Astrocyte of the cerebellum (primary cell): ENCODE measurements around the gene CCDC121.
A peak's percentile ranks its signal among the peaks of the same experiment; 100 is the strongest.

Experiments used
- DNase-seq: peaks from one replicate; pipeline ENCODE4 v3.0.0-alpha.2; 2011; ENCODE audit warnings: low read depth
- H3K4me3 ChIP-seq: 2 replicates; pipeline ENCODE4 v1.5.1; 2011; ENCODE audit warnings: mild to moderate bottlenecking, low read depth, low read length, moderate library complexity
- in situ Hi-C: cut with HindIII; loops from 2 replicates; pipeline ENCODE4 v1.10.0; 2017; ENCODE audit warnings: low sequenced_read_pairs
- TF ChIP-seq, protein P1 (sequence below): IDR thresholded peaks from 2 replicates; pipeline ENCODE4 v1.5.1; 2012; ENCODE audit warnings: low read length, low read depth, moderate library complexity, mild to moderate bottlenecking; ENCODE audit errors: missing control alignments

Gene CCDC121, protein sequence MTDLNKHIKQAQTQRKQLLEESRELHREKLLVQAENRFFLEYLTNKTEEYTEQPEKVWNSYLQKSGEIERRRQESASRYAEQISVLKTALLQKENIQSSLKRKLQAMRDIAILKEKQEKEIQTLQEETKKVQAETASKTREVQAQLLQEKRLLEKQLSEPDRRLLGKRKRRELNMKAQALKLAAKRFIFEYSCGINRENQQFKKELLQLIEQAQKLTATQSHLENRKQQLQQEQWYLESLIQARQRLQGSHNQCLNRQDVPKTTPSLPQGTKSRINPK

DNA sequence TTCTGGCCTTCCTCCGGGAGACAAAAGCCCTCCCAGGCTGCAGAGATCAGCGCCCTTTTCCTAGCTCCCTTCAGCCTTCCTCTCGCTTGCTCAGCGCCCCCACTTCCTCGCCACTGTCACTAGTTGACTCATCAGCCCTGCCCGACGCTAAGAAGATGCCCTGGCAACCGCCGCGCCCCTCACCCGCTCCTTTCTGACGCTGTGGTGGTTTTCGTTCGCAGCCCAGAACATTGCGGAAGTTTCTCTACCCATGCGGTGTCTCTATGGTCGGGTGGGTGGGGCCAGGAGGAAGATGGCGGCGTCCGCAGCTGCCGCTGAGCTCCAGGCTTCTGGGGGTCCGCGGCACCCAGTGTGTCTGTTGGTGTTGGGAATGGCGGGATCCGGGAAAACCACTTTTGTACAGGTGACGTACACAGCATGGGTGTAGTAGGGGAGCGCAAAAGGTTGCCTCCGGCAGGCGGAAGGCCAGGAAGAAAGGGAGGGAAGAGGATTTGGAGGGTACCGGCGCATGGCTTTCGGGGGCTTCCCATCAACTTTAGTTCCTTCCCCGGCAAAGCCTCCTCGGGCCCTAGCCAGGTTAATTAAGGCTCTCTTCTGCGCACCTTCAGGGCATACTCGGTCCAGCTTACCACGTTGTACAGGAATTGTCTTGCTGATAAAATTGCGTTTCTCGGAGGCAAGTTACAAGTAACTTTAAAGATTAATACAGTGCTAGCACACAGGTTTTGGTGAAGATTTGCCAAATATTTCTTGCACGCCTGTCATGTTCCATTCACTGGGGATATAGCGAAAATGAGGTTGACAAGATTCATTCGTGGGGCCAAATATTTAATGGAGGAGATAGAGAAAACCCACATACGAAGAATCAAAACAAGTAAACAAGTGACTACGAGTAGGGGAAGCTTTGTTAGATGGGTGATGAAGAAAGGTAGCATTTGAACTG lies at the start of gene CCDC121, which contains the start of gene GPN1:
Gene CCDC121, minus strand, starts transcription at position 246 of the 943 bp plus-strand sequence. CDS start 1,213 bp downstream, outside the sequence.
Gene GPN1, plus strand, starts transcription at position 284 of the 943 bp plus-strand sequence. Its CDS starts 9 bp downstream, at position 293.
- TF ChIP-seq, protein P1, sequence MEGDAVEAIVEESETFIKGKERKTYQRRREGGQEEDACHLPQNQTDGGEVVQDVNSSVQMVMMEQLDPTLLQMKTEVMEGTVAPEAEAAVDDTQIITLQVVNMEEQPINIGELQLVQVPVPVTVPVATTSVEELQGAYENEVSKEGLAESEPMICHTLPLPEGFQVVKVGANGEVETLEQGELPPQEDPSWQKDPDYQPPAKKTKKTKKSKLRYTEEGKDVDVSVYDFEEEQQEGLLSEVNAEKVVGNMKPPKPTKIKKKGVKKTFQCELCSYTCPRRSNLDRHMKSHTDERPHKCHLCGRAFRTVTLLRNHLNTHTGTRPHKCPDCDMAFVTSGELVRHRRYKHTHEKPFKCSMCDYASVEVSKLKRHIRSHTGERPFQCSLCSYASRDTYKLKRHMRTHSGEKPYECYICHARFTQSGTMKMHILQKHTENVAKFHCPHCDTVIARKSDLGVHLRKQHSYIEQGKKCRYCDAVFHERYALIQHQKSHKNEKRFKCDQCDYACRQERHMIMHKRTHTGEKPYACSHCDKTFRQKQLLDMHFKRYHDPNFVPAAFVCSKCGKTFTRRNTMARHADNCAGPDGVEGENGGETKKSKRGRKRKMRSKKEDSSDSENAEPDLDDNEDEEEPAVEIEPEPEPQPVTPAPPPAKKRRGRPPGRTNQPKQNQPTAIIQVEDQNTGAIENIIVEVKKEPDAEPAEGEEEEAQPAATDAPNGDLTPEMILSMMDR, result no peak
- DNase-seq, result peak; percentile 80
- H3K4me3 ChIP-seq, result peak within 1 kb of the TSS; percentile 79
- in situ Hi-C loops, result no loop called here

DNA sequence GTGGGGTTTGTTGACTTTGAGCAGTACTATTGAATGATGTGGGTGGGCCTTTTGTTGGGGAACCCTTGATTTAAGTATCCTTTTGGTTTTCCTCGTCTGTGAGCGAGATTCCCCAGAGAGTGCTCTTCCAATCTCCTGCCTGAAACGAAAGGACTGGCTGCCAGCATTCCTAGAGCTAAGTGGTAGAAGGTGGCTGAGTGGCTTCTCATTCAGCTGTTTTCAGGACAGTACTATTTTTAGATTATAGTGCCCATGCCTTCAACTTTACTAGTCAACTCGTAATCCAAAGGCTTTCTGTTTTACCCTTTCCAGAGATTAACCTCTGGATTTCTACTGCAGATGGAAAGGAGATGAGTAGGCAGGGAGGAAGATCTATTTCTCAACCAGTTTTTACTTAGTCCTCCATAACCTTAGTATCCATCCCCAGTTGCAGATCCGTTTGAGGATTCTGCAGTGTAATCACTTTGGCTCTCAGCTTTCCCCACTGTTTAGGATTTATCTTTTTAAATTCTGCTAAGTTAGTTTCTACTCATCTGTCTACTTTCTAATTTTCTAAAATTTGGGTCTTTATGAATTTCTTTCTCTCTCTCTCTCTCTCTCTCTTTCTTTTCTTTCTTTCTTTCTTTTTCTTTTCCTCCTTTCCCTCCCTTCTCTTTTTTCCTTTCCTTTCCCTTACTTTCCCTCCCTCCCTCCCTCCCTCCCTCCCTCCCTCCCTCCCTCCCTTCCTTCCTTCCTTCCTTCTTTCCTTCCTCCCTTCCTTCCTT lies 44.1 kb upstream of the CCDC121 start:
- in situ Hi-C loops, result no loop called here
- DNase-seq, result no peak
- no peak overlapping the region for H3K4me3 ChIP-seq
- TF ChIP-seq, protein P1, result no peak

DNA sequence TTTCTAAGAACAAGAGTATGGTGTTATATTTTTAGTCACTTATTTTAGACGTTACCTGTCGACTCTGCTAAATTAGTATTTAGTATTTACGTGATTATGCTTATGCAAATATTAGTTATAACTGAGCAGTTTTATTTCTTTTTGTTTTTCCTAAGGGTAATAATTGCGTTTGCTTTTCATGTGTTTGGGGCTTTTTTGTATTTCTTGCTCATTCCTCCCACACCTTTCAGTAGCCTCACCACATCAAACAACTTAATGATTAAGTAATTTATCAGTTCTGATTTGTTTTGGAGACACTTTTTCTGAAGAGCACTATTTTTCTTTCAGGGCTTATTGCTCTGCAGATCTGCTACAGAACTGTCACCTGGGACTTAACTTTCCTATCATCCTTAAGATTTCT lies 42.4 kb upstream of the CCDC121 start:
- in situ Hi-C loops, result no loop called here
- DNase-seq, result no peak
- H3K4me3 ChIP-seq, result no peak overlapping the region
- TF ChIP-seq, protein P1, result no peak

DNA sequence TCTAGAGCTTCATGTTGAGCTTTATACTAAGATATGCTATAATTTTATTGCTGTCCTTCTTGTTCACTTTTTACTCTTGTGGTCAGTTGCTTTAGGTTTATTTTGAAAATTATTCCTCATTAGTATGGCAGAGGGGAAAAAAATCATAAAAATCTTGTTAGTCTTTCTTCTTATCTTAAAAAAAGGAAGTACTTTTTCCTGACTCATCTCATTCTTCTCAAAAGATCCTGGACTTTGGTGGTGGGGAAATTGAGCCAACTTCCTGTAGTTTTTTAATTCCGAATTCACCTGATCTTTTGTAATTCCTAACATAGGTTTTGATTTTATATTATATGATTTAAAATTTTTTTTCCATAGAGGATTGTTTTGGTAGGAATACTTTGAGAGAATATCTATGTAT lies 38.6 kb upstream of the CCDC121 start:
- in situ Hi-C loops, result no loop called here
- TF ChIP-seq, protein P1, result no peak
- no peak for DNase-seq
- no peak overlapping the region for H3K4me3 ChIP-seq

DNA sequence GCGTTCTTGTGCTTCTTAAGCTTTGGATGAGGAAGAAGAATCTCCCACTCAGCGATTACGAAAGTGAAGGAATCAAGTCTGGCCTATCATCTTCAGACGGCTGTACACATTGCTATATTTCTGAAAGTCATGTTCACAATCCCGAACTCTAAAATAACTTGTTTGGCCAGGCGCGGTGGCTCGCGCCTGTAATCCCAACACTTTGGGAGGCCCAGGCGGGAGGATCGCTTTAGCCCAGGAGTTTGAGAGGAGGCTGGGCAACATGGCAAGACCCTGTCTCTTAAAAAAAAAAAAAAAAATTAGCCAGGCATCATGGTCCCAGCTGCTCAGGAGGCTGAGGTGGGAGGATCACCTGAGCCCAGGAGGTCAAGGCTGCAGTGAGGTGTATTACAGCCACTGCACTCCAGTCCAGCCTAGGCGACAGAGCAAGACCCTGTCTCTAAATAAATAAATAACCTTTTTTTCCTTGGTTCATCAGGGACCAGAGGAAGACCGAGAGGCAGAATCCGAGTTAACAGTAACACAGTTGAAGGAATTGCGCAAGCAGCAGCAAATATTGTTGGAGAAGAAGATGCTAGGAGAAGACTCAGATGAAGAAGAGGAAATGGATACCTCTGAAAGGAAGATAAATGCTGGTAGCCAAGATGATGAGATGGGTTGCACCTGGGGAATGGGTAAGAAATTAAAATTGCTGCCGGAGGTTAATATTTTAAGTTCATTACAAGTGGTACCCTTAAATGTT lies 36.0 kb upstream of the CCDC121 start:
- TF ChIP-seq, protein P1, result no peak
- in situ Hi-C loops, result no loop called here
- peak overlapping the region; percentile 95 for H3K4me3 ChIP-seq
- DNase-seq, result no peak
